ENCODE data around the gene TNFAIP8. TPM values are rescaled to one million over a fixed set of nuclear protein-coding genes. Genes with fewer than 3 reads are reported as not detected.
"Not testable (repeated sequence)": the region's sequence is repeated elsewhere in the genome, so short reads cannot be mapped to it uniquely, and the experiment has no call there.

Gene TNFAIP8
- total RNA-seq, 1 donor from 2014 or later, result 15.3 TPM

- DNase-seq (ENCODE audit: extremely low read depth, low read depth, low spot score), result no peak
Measured at GRCh38 chr5:119412279-119413227, 56.7 kb downstream of the TNFAIP8 start.

DNA sequence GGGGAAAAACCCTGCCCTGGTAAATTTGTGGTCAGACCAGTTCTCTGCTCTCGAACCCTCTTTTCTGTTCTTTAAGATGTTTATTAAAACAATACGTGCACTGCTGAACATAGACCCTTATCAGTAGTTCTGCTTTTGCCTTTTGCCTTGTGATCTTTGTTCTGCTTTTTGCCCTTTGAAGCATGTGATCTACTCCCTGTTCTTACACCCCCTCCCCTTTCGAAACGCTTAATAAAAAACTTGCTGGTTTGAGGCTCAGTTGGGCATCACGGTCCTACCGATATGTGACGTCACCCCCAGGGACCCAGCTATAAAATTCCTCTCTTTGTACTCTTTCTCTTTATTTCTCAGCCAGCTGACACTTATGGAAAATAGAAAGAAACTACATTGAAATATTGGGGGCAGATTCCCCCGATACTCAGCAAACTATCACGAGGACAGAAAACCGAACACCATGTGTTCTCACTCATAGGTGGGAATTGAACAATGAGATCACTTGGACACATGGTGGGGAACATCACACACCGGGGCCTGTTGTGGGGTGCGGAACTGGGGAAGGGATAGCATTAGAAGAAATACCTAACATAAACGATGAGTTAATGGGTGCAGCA lies 58.4 kb downstream of the TNFAIP8 start:
- not testable (repeated sequence) for DNase-seq (ENCODE audit: extremely low read depth, low read depth, low spot score)

DNA sequence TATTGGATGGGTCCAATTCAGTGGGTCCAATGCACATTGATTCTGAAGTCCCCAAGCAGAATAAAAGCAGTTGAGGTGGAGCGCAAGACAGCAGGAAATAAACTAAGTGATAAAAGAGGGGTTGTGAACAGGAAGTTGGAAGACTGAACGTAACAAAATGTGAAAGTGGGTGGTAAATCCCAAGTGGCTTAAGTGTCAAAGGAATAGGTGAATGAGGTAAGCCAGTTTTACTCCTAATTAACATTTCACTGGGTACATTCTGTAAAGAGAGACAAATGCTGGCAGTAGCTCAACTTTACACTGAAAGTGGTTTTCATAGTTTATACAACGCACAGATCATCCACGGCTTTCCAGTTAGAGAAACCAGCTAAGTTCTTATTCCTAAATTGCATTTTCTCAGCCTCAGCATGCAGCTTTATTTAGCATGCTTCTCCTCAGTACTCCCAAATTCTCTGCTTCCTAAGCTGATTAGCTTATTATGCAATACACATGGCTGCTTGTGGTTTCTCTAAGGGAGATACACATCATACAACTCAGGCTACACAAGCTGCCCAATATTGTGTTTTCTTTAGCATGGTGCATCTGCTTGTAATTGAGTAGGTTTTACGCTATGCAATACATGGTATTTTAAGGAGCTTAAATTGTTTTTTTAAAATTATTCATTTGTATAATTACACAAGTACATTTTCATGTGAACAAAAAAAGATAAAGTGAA lies 62.2 kb downstream of the TNFAIP8 start:
- DNase-seq (ENCODE audit: extremely low read depth, low read depth, low spot score), result no peak

DNA sequence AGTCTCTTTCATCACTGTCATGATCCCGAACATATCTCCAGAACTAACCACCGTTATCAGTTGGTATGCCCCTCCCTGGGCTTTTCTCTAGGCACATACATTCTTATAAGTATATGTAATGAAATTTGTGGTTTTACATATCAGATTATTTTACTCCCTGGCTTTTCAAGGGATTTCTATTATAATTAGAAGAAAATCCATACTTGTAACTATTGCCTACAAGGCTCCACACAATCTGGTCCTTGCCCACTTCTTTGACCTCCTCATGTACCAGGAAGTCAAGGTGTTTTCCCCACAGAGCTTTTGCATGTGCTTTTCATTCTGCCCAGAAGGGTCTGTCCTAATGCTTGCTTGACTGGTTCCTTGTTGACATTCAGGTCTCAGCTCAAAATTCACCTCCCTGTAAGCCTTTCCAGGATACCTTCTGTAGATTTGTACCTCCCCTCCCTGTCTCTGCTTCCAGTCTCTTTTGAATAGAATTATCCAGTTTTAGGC lies 62.8 kb downstream of the TNFAIP8 start:
- DNase-seq (ENCODE audit: extremely low read depth, low read depth, low spot score), result no peak

GRCh38 chr5:119420169-119420568 lies 64.3 kb downstream of the TNFAIP8 start:
- DNase-seq (ENCODE audit: extremely low read depth, low read depth, low spot score), result no peak

DNA sequence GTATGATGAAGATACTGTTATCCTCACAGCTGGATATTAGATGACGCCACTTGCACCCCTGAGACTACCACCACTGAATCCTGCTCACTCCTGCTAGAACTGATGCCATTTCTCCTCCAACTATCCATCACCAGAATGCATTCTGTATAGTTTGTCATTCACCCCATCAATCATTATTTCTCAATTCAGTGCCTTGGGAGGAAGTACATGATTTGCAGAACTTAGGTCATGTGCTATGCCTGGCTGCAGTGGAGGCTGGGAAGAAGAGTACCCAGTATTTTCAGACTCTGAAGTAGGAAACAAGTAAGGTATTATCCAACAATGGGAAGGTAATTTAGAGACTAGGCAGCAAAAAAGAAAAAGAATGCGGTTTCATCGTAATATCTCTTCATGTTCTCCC lies 70.2 kb downstream of the TNFAIP8 start:
- no peak for DNase-seq (ENCODE audit: extremely low read depth, low read depth, low spot score)

DNA sequence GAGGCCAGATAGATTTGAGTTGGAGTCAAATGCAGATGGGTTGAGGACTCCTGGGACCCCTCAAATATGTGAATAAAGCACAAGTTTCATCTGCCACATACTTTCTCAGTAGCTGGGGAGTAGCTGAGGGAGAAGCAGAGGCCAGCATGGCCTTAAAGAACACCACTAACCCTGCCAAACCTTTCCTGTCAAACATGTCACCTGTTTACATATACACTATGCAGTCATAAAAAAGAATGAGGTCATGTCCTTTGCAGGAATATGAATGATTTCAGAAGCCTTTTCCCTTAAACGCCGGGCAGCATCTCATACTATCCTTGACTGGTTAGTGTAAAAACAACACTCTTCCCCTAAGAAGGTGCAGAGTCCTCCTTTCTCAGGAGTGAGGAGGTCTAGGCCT lies 71.2 kb downstream of the TNFAIP8 start:
- DNase-seq (ENCODE audit: extremely low read depth, low read depth, low spot score), result no peak

DNA sequence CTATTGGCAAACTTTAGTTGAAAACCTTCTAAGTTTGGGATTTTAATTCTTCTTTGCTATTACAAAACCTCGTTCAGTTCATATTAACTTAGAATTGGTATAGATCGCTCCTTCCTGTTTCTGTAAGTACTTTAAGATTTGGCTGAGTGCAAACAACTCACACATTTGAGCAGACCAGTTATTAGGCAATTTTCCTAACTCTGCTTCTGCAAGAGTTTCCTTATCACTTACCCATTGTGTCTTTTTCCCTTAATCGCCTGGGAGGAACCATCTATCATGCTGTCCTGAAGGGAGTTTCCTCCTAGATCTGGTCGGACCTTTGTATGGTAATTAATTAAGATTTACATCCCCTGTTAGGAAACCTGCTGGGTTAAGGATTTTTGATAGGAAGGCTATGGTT lies 71.8 kb downstream of the TNFAIP8 start:
- DNase-seq (ENCODE audit: extremely low read depth, low read depth, low spot score), result not testable (repeated sequence)

DNA sequence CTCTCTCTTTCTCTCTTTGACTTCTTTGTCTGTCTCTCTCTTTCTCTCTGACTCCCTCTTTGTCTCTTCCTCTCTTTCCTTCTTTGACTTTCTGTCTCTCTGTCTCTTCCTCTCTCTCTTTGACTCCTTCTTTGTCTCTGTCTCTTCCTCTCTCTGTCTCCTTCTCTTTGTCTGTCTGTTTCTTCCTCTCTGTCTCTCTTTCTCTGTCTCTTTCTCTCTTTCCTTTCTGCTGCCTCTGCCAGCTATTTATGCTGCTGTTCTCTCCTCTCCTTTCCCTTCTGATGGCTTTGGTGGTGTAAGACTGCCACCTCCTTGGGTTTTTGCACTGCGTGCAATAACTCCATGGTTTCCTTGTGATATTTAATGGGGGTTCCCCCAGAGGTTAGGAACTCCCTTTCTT lies 72.3 kb downstream of the TNFAIP8 start:
- not testable (repeated sequence) for DNase-seq (ENCODE audit: extremely low read depth, low read depth, low spot score)

DNA sequence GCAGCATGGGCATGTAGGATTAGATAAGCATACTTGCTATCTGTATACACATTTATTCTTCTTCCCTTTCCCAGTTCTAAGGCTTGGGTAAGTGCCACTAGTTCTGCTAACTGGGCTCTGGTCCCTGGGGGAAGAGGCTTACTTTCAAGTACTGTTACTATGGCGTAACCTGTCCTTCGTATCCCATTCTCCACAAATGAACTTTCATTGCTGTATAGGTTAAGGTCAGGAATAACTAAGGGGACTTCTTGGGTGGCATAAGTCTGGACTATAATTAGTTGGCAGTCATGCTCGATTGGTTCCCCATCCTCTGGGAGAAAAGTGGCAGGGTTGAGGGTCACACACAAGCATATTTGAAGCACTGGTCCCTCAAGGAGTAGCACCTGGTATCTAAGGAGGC lies 72.8 kb downstream of the TNFAIP8 start:
- DNase-seq (ENCODE audit: extremely low read depth, low read depth, low spot score), result not testable (repeated sequence)

- not testable (repeated sequence) for DNase-seq (ENCODE audit: extremely low read depth, low read depth, low spot score)
Measured at GRCh38 chr5:119432674-119433237, 76.9 kb downstream of the TNFAIP8 start.

- no peak for DNase-seq (ENCODE audit: extremely low read depth, low read depth, low spot score)
Measured at GRCh38 chr5:119435436-119436132, 79.8 kb downstream of the TNFAIP8 start.

GRCh38 chr5:119437785-119438586 lies 82.2 kb downstream of the TNFAIP8 start:
- DNase-seq (ENCODE audit: extremely low read depth, low read depth, low spot score), result not testable (repeated sequence)

DNA sequence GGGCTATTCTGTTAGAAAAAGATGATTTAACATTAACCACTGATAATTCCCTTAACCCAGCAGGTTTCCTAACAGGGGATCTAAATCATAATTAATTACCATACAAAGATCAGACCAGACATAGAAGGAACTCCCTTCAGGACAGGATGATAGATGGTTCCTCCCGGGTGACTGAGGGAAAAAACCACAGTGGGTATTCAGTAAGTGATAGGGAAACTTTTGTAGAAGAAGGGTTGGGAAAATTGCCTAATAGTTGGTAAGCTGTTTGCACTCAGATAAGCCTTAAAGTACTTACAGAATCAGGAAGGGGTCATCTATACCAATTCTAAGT lies 82.7 kb downstream of the TNFAIP8 start:
- DNase-seq (ENCODE audit: extremely low read depth, low read depth, low spot score), result not testable (repeated sequence)

GRCh38 chr5:119439140-119439631 lies 83.4 kb downstream of the TNFAIP8 start:
- DNase-seq (ENCODE audit: extremely low read depth, low read depth, low spot score), result no peak

DNA sequence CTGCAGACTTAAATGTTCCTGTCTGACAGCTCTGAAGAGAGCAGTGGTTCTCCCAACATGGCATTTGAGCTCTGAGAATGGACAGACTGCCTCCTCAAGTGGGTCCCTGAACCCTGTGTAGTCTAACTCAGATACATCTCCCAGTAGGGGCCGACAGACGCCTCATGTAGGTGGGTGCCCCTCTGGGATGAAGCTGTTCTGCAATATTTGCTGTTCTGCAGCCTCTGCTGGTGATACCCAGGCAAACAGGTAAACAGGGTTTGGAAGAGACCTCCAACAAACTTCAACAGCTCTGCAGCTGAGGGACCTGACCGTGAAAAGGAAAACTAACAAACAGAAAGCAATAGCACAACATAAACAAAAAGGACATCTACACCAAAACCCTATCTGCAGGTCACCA lies 83.8 kb downstream of the TNFAIP8 start:
- not testable (repeated sequence) for DNase-seq (ENCODE audit: extremely low read depth, low read depth, low spot score)

- DNase-seq (ENCODE audit: extremely low read depth, low read depth, low spot score), result not testable (repeated sequence)
Measured at GRCh38 chr5:119444643-119445042, 88.8 kb downstream of the TNFAIP8 start.

- DNase-seq (ENCODE audit: extremely low read depth, low read depth, low spot score), result no peak
Measured at GRCh38 chr5:119445544-119445943, 89.7 kb downstream of the TNFAIP8 start.
